Peyer's patch (tissue), 4 donors: Measurements from ENCODE around the gene RASGRF2.

Experiments used
- CTCF ChIP-seq, 6 experiments: fragments of 450-650 bp in 4 of 6; fragments of 200-600 bp in 2 of 6; sonication (generic) in 1 of 6; IDR thresholded peaks; one replicate each; pipeline ENCODE4 v1.5.1; 2017 to 2019; ENCODE audit warnings: antibody characterized with exemption in 6 of 6, mild to moderate bottlenecking in 3 of 6, moderate library complexity in 1 of 6
- POLR2A ChIP-seq, 2 donors: fragments of 450-650 bp; IDR thresholded peaks; one replicate each; pipeline ENCODE4 v1.5.1; 2017; ENCODE audit warnings: antibody characterized with exemption in 2 of 2, mild to moderate bottlenecking in 2 of 2, moderate library complexity in 2 of 2

GRCh38 chr5:81045389-81045807, 85.2 kb downstream of the RASGRF2 start:
- TF ChIP-seq POLR2A (IDR thresholded peaks at IDR 0.05) (no peak), CTCF (IDR thresholded peaks at IDR 0.05) (no peak)
